Right renal cortex interstitium (tissue), 3 donors: ENCODE measurements around the gene KCNIP3. TPM values are rescaled to one million over a fixed set of nuclear protein-coding genes. Genes with fewer than 3 reads are reported as not detected.

Experiments used
- DNase-seq, 3 donors: peaks; one replicate each; pipeline ENCODE4 v3.0.0-alpha.2; 2013; ENCODE audit warnings: low read depth in 3 of 3, low spot score in 2 of 3
- polyA plus RNA-seq, 3 donors: library from polyadenylated mRNA; unstranded; fragments of 120-200 nt; gene quantifications; one replicate each; pipeline ENCODE4 v1.2.1, GENCODE V29; 2013; ENCODE audit not compliant: insufficient read length in 3 of 3

KCNIP3 gene
- polyA plus RNA-seq, 3 donors, result 14.0 to 14.7 (median 14.4) TPM

GRCh38 chr2:95292623-95293260, 4.4 kb upstream of the KCNIP3 start:
- DNase-seq, result no peak

GRCh38 chr2:95294579-95295250, 2.4 kb upstream of the KCNIP3 start:
- DNase-seq, result no peak

DNA sequence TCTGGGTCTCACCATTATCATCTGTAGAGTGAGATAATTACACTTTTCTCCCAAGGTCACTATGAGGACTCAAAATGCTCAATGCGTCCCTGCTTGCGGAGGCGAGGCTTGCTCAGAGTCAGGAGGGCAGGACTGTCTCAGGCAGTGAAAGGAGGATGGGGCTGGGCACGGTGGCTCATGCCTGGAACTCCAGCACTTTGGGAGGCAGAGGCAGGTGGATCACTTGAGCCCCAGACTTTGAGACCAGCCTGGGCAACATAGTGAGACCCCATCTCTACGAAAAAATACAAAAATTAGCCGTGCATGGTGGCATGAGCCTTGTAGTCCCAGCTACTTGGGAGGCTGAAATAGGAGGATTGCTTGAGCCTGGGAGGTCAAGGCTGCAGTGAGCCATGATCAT, 1.8 kb upstream of the KCNIP3 start:
- DNase-seq, result no peak

DNA sequence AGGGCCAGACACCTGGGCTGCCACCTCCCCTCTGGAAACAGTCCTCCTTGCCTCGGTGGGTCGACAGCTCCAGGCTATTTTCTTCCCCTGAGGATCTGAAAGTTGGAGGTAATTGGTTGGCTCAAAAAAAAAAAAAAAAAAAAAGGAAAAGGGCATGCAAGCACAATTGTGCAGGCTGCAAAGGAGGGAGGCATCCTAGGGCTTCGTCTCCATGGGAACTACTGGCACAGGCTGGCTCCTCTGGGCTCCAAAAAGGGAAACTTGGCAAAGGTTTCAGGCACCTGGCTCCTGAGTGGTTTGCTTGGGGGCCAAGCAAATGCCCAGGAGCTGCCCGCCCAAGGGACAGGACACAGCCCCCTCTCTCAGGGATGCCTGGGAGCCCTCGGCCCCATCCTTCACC, 1.1 kb upstream of the KCNIP3 start:
- DNase-seq, result no peak

GRCh38 chr2:95297639-95298395, 670 bp downstream of the KCNIP3 start:
- DNase-seq, result no peak

- DNase-seq, result no peak
These were observed 1.5 kb downstream of the KCNIP3 start for GRCh38 chr2:95298486-95299111.

GRCh38 chr2:95299961-95300360, 2.8 kb downstream of the KCNIP3 start:
- no peak for DNase-seq

DNA sequence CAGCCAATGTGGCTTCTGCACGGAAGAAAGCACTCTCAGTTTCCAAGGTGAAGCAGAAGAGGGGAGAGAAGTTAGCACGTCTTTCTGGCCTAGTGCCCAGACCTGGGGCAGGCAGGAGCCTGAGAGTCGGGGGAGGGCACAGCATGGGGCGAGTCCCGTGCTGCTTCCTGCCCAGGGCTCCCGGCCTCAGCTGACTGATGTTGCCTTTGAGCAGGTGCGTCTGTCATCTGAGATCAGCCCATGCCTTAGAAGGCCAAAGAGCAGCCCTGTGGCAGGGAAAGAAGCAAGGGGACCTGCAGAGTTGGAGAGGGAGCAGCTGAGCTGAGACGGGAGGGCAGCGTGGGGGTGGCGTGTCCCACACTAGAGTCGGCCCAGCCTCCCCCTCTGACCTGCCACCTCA, 3.3 kb downstream of the KCNIP3 start:
- no peak for DNase-seq

DNA sequence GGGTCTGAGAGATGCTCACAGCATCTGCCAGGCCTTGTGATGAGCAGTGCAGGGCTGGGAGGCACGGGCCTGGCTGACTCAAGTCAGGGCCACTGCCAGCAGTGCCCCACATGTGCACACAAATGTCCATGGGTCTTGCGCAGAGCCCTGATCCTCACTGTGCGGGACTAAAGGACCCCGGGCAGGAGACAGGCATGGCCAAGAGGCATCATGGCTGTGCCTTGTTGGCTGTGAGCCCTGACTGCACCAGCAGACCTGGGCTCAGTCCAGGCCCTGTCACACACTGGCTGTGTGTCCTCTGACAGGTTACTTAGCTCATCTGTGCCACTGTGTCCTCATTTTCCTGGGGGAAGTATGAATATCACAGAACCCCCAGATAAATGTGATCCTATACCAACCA, 4.0 kb downstream of the KCNIP3 start:
- no peak for DNase-seq

- DNase-seq, result no peak
These were observed 4.9 kb downstream of the KCNIP3 start for GRCh38 chr2:95301876-95302641.

- no peak for DNase-seq
These were observed 6.2 kb downstream of the KCNIP3 start for GRCh38 chr2:95303191-95303919.

DNA sequence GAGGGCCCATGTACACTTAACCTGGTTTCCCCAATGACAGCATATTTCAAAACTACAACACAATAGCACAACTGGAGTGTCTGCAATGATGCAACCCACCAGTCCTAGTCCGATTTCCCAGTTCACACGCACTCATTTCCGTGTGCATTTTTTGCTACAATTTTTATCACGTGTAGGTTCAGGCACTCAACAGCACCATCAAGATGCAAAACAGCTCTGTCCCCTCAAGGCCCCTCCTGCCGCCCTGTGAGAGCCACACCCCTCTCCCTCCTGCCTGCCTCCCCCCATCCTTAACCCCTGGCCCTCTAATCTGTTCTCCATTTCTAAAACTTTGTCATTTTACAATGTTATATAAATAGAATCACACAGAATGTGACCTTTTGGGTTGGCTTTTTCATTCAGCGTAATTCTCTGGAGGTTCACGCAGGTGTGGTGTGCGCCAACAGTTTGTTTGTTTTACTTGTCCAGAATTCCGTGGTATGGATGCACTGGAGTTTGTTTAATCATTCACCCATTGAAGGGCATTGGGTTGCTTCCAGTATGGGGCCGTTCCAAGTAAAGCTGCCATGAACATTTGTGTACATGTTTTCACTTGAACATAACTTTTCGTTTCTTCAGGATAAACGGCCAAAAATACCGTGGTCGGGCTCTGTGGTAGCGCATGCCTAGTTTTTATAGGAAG, 8.4 kb downstream of the KCNIP3 start:
- no peak for DNase-seq

GRCh38 chr2:95306336-95306895, 9.3 kb downstream of the KCNIP3 start:
- no peak for DNase-seq

- no peak for DNase-seq
These were observed 9.9 kb downstream of the KCNIP3 start for GRCh38 chr2:95307036-95307435.

GRCh38 chr2:95307878-95308277, 10.7 kb downstream of the KCNIP3 start:
- DNase-seq, result no peak

DNA sequence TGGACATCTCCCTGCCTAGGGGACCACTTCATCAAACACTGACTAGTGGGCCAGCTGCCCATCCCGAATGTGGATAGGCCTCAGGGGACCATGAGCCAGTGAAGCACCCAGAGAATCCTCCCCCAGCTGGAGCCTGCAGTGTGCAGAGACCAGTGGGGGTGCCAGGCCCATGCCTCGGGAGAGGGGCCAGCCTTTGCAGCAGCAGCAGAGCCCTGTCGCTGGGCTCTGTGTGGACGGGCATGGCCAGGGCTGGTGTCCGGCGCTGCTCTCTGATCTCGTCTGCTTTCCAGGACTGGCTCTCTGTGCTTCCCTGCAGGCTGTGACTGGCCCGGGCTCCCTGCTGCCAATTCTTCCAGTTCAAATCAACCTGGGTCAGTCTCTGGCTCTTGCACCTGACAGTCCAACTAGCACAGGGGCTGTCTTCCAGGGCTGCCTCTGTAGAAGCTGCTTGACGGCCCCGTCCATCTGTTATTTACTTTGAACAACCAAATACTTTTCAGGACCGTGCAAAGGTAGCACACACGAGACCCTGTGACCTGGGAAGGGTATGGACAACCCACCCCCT, 11.4 kb downstream of the KCNIP3 start:
- no peak for DNase-seq

- no peak for DNase-seq
These were observed 12.5 kb downstream of the KCNIP3 start for GRCh38 chr2:95309599-95309998.

DNA sequence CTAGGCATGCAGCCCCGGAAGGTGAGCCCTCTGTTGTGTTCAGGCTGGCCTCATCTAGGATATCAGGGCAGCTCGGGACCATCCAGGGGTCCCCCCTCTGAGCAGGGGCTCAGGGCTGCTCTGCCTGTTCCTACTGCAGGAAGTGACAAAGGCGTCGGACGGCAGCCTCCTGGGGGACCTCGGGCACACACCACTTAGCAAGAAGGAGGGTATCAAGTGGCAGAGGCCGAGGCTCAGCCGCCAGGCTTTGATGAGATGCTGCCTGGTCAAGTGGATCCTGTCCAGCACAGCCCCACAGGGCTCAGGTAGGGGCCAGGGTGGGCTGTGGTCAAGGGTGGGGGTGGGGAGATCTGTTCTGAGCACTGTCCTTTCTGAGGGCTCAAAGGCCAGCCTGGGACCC, 13.1 kb downstream of the KCNIP3 start:
- no peak for DNase-seq

DNA sequence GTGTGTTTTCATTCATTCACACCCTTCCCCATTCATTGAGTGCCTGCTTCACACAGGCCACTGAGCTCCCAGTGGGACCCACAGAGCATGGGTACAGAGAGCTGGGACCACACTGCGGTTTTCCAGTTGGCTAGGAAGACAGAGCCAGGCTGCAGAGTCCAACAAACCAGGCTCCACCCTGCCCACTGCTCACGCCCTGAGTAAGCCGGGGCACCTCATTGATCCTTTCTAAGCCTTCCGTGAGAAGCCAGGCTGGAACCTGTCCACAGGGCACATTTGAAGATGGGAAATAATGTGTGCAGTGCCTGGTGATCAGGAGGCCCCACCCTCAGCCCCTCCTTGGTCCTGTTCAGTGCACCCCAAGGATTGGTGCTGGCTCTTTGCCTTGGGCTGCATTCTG, 13.5 kb downstream of the KCNIP3 start:
- no peak for DNase-seq
